Measurements from ENCODE around the gene TSPAN10.

- no peak for TF ChIP-seq EZH2phosphoT487 (IDR thresholded peaks at IDR 0.05; ENCODE audit: insufficient read depth, low read depth)
- TF ChIP-seq EZH2 (IDR thresholded peaks at IDR 0.05; ENCODE audit: insufficient read depth, poor library complexity, severe bottlenecking) = no peak
Observed at GRCh38 chr17:81666092-81666341, 29.0 kb downstream of the TSPAN10 start.

Measured in GM23248 (cell line).